ENCODE results near the gene NXNL2. TPM values are rescaled to one million over a fixed set of nuclear protein-coding genes. Genes with fewer than 3 reads are reported as not detected.

NXNL2 gene
- total RNA-seq, 5 donors from 2014 or later (not counting 1 experiment from before 2014, with no cell fraction given), result not detected

GRCh38 chr9:88536951-88537760 lies 2.2 kb downstream of the NXNL2 start:
- Histone ChIP-seq H3K27ac (ENCODE audit: low read length) (no peak overlapping the region), H3K27me3 (replicated peaks in 1 of 2; ENCODE audit: control insufficient read depth in 2 of 2, extremely low read depth in 1 of 2, insufficient read depth in 2 of 2, low read length in 1 of 2) (peaks cover 0 to 56% of the 10 kb centered on the region in 2 experiments), H3K9me3 (no peaks in the 10 kb centered on the region), H3K4me3 (ENCODE audit: control insufficient read depth in 1 of 2, extremely low read depth in 1 of 2, low read length in 1 of 2) (no peak overlapping the region), H3K4me1 (ENCODE audit: control insufficient read depth in 1 of 2, extremely low read depth in 1 of 2, insufficient read depth in 2 of 2, low read length in 2 of 2) (peaks cover 8 to 18% of the 10 kb centered on the region in 2 experiments), H3K36me3 (ENCODE audit: control insufficient read depth in 2 of 2, extremely low read depth in 1 of 2, insufficient read depth in 1 of 2, low read length in 1 of 2) (no peaks in the 10 kb centered on the region)
- Mint-ChIP-seq H3K36me3 (no peaks in the 10 kb centered on the region), H3K4me3 (peak overlapping the region in 1 of 3 donors; percentile 71), H3K27ac (no peak overlapping the region), H3K27me3 (peaks cover 27 to 47% of the 10 kb centered on the region in 2 donors), H3K4me1 (peaks cover 13 to 23% (median 22%) of the 10 kb centered on the region in 3 donors), H3K9me3 (no peaks in the 10 kb centered on the region)
- 89% methylated on average over 7 of the region's 15 CpGs for WGBS (ENCODE audit: insufficient coverage)
- DNase-seq (no peak), ATAC-seq (replicated peaks in 1 of 4) (no peak)
- POLR2A ChIA-PET, result interaction anchor here in 1 of 2 donors (0.7 kb wide), 1 partner anchor 438 kb away, joined by 4 read pairs; no protein-coding TSS in a partner anchor
- CTCF ChIA-PET, result no interaction called here

- Mint-ChIP-seq H3K9me3 (no peaks in the 10 kb centered on the region), H3K27me3 (peaks cover 26 to 48% of the 10 kb centered on the region in 2 donors), H3K4me3 (no peak overlapping the region), H3K27ac (no peak overlapping the region), H3K36me3 (no peaks in the 10 kb centered on the region), H3K4me1 (peaks cover 11 to 23% (median 21%) of the 10 kb centered on the region in 3 donors)
- POLR2A ChIA-PET, result no interaction called here
- Histone ChIP-seq H3K4me1 (ENCODE audit: control insufficient read depth in 1 of 2, extremely low read depth in 1 of 2, insufficient read depth in 2 of 2, low read length in 2 of 2) (peaks cover 8 to 18% of the 10 kb centered on the region in 2 experiments), H3K9me3 (no peaks in the 10 kb centered on the region), H3K4me3 (ENCODE audit: control insufficient read depth in 1 of 2, extremely low read depth in 1 of 2, low read length in 1 of 2) (no peak overlapping the region), H3K36me3 (ENCODE audit: control insufficient read depth in 2 of 2, extremely low read depth in 1 of 2, insufficient read depth in 1 of 2, low read length in 1 of 2) (no peaks in the 10 kb centered on the region), H3K27me3 (replicated peaks in 1 of 2; ENCODE audit: control insufficient read depth in 2 of 2, extremely low read depth in 1 of 2, insufficient read depth in 2 of 2, low read length in 1 of 2) (peaks cover 0 to 52% of the 10 kb centered on the region in 2 experiments), H3K27ac (ENCODE audit: low read length) (no peak overlapping the region)
- ATAC-seq (replicated peaks in 1 of 4), result peak in 1 of 4 experiments; percentile 35
- no CpG with 5 or more reads among the region's 1 CpG for WGBS (ENCODE audit: insufficient coverage)
- CTCF ChIA-PET, result no interaction called here
- peak in 26 of 35 experiments; percentile 4 to 51 (median 18) for DNase-seq
Measured at GRCh38 chr9:88537761-88538091, 2.7 kb downstream of the NXNL2 start.

- Histone ChIP-seq H3K27me3 (replicated peaks in 1 of 2; ENCODE audit: control insufficient read depth in 2 of 2, extremely low read depth in 1 of 2, insufficient read depth in 2 of 2, low read length in 1 of 2) (peaks cover 0 to 55% of the 10 kb centered on the region in 2 experiments), H3K4me3 (ENCODE audit: control insufficient read depth in 1 of 2, extremely low read depth in 1 of 2, low read length in 1 of 2) (no peak overlapping the region), H3K9me3 (no peaks in the 10 kb centered on the region), H3K36me3 (ENCODE audit: control insufficient read depth in 2 of 2, extremely low read depth in 1 of 2, insufficient read depth in 1 of 2, low read length in 1 of 2) (no peaks in the 10 kb centered on the region), H3K27ac (ENCODE audit: low read length) (no peak overlapping the region), H3K4me1 (ENCODE audit: control insufficient read depth in 1 of 2, extremely low read depth in 1 of 2, insufficient read depth in 2 of 2, low read length in 2 of 2) (peaks cover 8 to 18% of the 10 kb centered on the region in 2 experiments)
- H3K36me3 Mint-ChIP-seq, result no peaks in the 10 kb centered on the region
- peaks cover 6 to 17% (median 14%) of the 10 kb centered on the region in 3 donors for H3K4me1 Mint-ChIP-seq
- ChIA-PET POLR2A (no interaction called here), CTCF (interaction anchor here (0.6 kb wide), 2 partner anchors 34 to 381 kb away, joined by 3 read pairs; no protein-coding TSS in a partner anchor)
- ATAC-seq (replicated peaks in 1 of 4), result no peak
- WGBS (ENCODE audit: insufficient coverage), result 70% methylated on average over 7 of the region's 10 CpGs
- H3K27ac Mint-ChIP-seq, result no peak overlapping the region
- no peaks in the 10 kb centered on the region for H3K9me3 Mint-ChIP-seq
- H3K27me3 Mint-ChIP-seq, result peaks cover 21 to 46% of the 10 kb centered on the region in 2 donors
- DNase-seq, result no peak
- H3K4me3 Mint-ChIP-seq, result no peak overlapping the region
Measured at GRCh38 chr9:88538311-88539085, 3.5 kb downstream of the NXNL2 start.

- Histone ChIP-seq H3K9me3 (no peaks in the 10 kb centered on the region), H3K36me3 (ENCODE audit: control insufficient read depth in 2 of 2, extremely low read depth in 1 of 2, insufficient read depth in 1 of 2, low read length in 1 of 2) (no peaks in the 10 kb centered on the region), H3K4me3 (ENCODE audit: control insufficient read depth in 1 of 2, extremely low read depth in 1 of 2, low read length in 1 of 2) (no peak overlapping the region), H3K27me3 (replicated peaks in 1 of 2; ENCODE audit: control insufficient read depth in 2 of 2, extremely low read depth in 1 of 2, insufficient read depth in 2 of 2, low read length in 1 of 2) (peaks cover 0 to 54% of the 10 kb centered on the region in 2 experiments), H3K4me1 (ENCODE audit: control insufficient read depth in 1 of 2, extremely low read depth in 1 of 2, insufficient read depth in 2 of 2, low read length in 2 of 2) (peaks cover 8 to 15% of the 10 kb centered on the region in 2 experiments), H3K27ac (ENCODE audit: low read length) (no peak overlapping the region)
- no peaks in the 10 kb centered on the region for H3K36me3 Mint-ChIP-seq
- no peak for ATAC-seq (replicated peaks in 1 of 4)
- H3K4me3 Mint-ChIP-seq, result no peak overlapping the region
- WGBS (ENCODE audit: insufficient coverage), result 80% methylated on average over 2 of the region's 6 CpGs
- H3K4me1 Mint-ChIP-seq, result peaks cover 0 to 11% (median 7%) of the 10 kb centered on the region in 3 donors
- no peaks in the 10 kb centered on the region for H3K9me3 Mint-ChIP-seq
- CTCF ChIA-PET, result no interaction called here
- POLR2A ChIA-PET, result no interaction called here
- peaks cover 21 to 41% of the 10 kb centered on the region in 2 donors for H3K27me3 Mint-ChIP-seq
- DNase-seq, result no peak
- no peak overlapping the region for H3K27ac Mint-ChIP-seq
Measured at GRCh38 chr9:88539246-88539645, 4.3 kb downstream of the NXNL2 start.

GRCh38 chr9:88540251-88540763 lies 5.3 kb downstream of the NXNL2 start:
- peaks cover 0 to 52% of the 10 kb centered on the region in 2 experiments for H3K27me3 ChIP-seq (replicated peaks in 1 of 2; ENCODE audit: control insufficient read depth in 2 of 2, extremely low read depth in 1 of 2, insufficient read depth in 2 of 2, low read length in 1 of 2)
- H3K27ac ChIP-seq (ENCODE audit: low read length), result no peak overlapping the region
- ChIA-PET POLR2A (no interaction called here), CTCF (no interaction called here)
- 91% methylated on average over 6 of the region's 10 CpGs for WGBS (ENCODE audit: insufficient coverage)
- H3K36me3 Mint-ChIP-seq, result no peaks in the 10 kb centered on the region
- no peaks in the 10 kb centered on the region for H3K9me3 ChIP-seq
- peaks cover 0 to 11% (median 7%) of the 10 kb centered on the region in 3 donors for H3K4me1 Mint-ChIP-seq
- no peak overlapping the region for H3K4me3 ChIP-seq (ENCODE audit: control insufficient read depth in 1 of 2, extremely low read depth in 1 of 2, low read length in 1 of 2)
- ATAC-seq (replicated peaks in 1 of 4) (no peak), DNase-seq (no peak)
- no peak overlapping the region for H3K27ac Mint-ChIP-seq
- no peaks in the 10 kb centered on the region for H3K9me3 Mint-ChIP-seq
- H3K36me3 ChIP-seq (ENCODE audit: control insufficient read depth in 2 of 2, extremely low read depth in 1 of 2, insufficient read depth in 1 of 2, low read length in 1 of 2), result no peaks in the 10 kb centered on the region
- peaks cover 32 to 46% of the 10 kb centered on the region in 2 donors for H3K27me3 Mint-ChIP-seq
- H3K4me3 Mint-ChIP-seq, result no peak overlapping the region
- peaks cover 7 to 11% of the 10 kb centered on the region in 2 experiments for H3K4me1 ChIP-seq (ENCODE audit: control insufficient read depth in 1 of 2, extremely low read depth in 1 of 2, insufficient read depth in 2 of 2, low read length in 2 of 2)

- Mint-ChIP-seq H3K27ac (no peak overlapping the region), H3K36me3 (no peaks in the 10 kb centered on the region), H3K27me3 (peaks cover 33 to 34% of the 10 kb centered on the region in 2 donors), H3K9me3 (peaks cover 0 to 7% (median 0%) of the 10 kb centered on the region in 3 donors), H3K4me1 (no peaks in the 10 kb centered on the region), H3K4me3 (no peak overlapping the region)
- no peaks in the 10 kb centered on the region for H3K36me3 ChIP-seq (ENCODE audit: control insufficient read depth in 2 of 2, extremely low read depth in 1 of 2, insufficient read depth in 1 of 2, low read length in 1 of 2)
- no peaks in the 10 kb centered on the region for H3K9me3 ChIP-seq
- no peak overlapping the region for H3K27ac ChIP-seq (ENCODE audit: low read length)
- 92% methylated on average over 5 of the region's 11 CpGs for WGBS (ENCODE audit: insufficient coverage)
- ChIA-PET POLR2A (no interaction called here), CTCF (interaction anchor here in 1 of 2 donors (0.5 kb wide), 1 partner anchor 16 kb away, joined by 3 read pairs; no protein-coding TSS in a partner anchor)
- no peak overlapping the region for H3K4me3 ChIP-seq (ENCODE audit: control insufficient read depth in 1 of 2, extremely low read depth in 1 of 2, low read length in 1 of 2)
- DNase-seq (no peak), ATAC-seq (replicated peaks in 1 of 4) (no peak)
- peaks cover 0 to 23% of the 10 kb centered on the region in 2 experiments for H3K27me3 ChIP-seq (replicated peaks in 1 of 2; ENCODE audit: control insufficient read depth in 2 of 2, extremely low read depth in 1 of 2, insufficient read depth in 2 of 2, low read length in 1 of 2)
- no peaks in the 10 kb centered on the region for H3K4me1 ChIP-seq (ENCODE audit: control insufficient read depth in 1 of 2, extremely low read depth in 1 of 2, insufficient read depth in 2 of 2, low read length in 2 of 2)
Measured at GRCh38 chr9:88544245-88544644, 9.3 kb downstream of the NXNL2 start.
